PC-3 (cell line): Measurements from ENCODE around the gene WDFY1.

Source experiments
- EZH2 ChIP-seq: fragments of 300-600 bp; sonication (generic); IDR thresholded peaks from one replicate; pipeline ENCODE4 v1.6.1; 2017; ENCODE audit warnings: antibody characterized with exemption, mild to moderate bottlenecking, low read length; ENCODE audit not compliant: unreplicated experiment
- EZH2phosphoT487 ChIP-seq: fragments of 300-600 bp; sonication (generic); IDR thresholded peaks from 2 replicates; pipeline ENCODE4 v1.6.1; 2018; ENCODE audit warnings: mild to moderate bottlenecking, antibody characterized with exemption, low read length, borderline replicate concordance
- TF ChIP-seq, protein P1 (sequence below): fragments of 300-600 bp; sonication (generic); conservative IDR thresholded peaks from 2 replicates; pipeline ENCODE4 v1.5.1; 2017; ENCODE audit warnings: antibody characterized with exemption, low read depth, mild to moderate bottlenecking, low read length

DNA sequence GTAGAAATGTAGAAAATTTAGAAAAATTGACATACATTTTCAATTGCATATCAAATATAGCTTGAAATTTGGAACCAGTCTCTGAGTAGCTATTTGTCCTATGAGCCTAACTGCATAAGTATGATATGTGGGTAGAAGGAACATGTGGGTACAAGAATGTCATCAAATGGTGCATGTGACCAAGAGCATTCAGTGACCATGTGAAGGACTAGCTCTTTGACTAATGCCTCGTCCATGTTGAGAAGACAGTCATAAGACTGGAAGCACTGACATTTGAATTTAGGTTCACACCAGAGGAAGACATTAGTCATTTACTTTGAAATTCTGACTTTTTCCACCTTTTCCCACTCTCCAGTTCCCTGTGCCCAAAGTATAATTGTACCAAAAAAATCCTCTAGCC lies 24.7 kb upstream of the WDFY1 start:
- TF ChIP-seq, protein P1, sequence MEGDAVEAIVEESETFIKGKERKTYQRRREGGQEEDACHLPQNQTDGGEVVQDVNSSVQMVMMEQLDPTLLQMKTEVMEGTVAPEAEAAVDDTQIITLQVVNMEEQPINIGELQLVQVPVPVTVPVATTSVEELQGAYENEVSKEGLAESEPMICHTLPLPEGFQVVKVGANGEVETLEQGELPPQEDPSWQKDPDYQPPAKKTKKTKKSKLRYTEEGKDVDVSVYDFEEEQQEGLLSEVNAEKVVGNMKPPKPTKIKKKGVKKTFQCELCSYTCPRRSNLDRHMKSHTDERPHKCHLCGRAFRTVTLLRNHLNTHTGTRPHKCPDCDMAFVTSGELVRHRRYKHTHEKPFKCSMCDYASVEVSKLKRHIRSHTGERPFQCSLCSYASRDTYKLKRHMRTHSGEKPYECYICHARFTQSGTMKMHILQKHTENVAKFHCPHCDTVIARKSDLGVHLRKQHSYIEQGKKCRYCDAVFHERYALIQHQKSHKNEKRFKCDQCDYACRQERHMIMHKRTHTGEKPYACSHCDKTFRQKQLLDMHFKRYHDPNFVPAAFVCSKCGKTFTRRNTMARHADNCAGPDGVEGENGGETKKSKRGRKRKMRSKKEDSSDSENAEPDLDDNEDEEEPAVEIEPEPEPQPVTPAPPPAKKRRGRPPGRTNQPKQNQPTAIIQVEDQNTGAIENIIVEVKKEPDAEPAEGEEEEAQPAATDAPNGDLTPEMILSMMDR: no peak
- TF ChIP-seq EZH2 (no peak), EZH2phosphoT487 (no peak)
